NCI-H82 treated with DMSO at 0.1 percent for 48 hours (cell line): Measurements from ENCODE around the gene RTN4IP1.

Source experiments
- DNase-seq: peaks from one replicate; lab custom pipeline; 2025; ENCODE audit not compliant: unreplicated experiment; lab: John Stamatoyannopoulos, UW

Gene RTN4IP1

GRCh38 chr6:106629103-106629858 lies at the start of gene RTN4IP1, which contains the start of gene QRSL1:
Gene RTN4IP1, minus strand, starts transcription at chr6:106629498. Its CDS starts 477 bp downstream, at chr6:106629021.
Gene QRSL1, plus strand, starts transcription at chr6:106629578. Its CDS starts 104 bp downstream, at chr6:106629682.
- peak; percentile 80 for DNase-seq

GRCh38 chr6:106677282-106677681 lies 48.0 kb upstream of the RTN4IP1 start:
- DNase-seq: no peak

- no peak for DNase-seq
These were observed 45.4 kb upstream of the RTN4IP1 start for GRCh38 chr6:106674541-106675229.

GRCh38 chr6:106671651-106672050 lies 42.4 kb upstream of the RTN4IP1 start:
- DNase-seq: no peak

- DNase-seq: no peak
These were observed 40.9 kb upstream of the RTN4IP1 start for GRCh38 chr6:106670236-106670635.

GRCh38 chr6:106667022-106667402 lies 37.7 kb upstream of the RTN4IP1 start:
- no peak for DNase-seq

- no peak for DNase-seq
These were observed 37.2 kb upstream of the RTN4IP1 start for GRCh38 chr6:106666282-106667021.

- no peak for DNase-seq
These were observed 33.2 kb upstream of the RTN4IP1 start for GRCh38 chr6:106662458-106662857.

- no peak for DNase-seq
These were observed 30.6 kb upstream of the RTN4IP1 start for GRCh38 chr6:106659859-106660258.

GRCh38 chr6:106658469-106658868 lies 29.2 kb upstream of the RTN4IP1 start:
- no peak for DNase-seq

- no peak for DNase-seq
These were observed 19.5 kb upstream of the RTN4IP1 start for GRCh38 chr6:106648651-106649308.

GRCh38 chr6:106643061-106643460 lies 13.8 kb upstream of the RTN4IP1 start:
- no peak for DNase-seq

- no peak for DNase-seq
These were observed 13.2 kb upstream of the RTN4IP1 start for GRCh38 chr6:106642476-106642875.

- no peak for DNase-seq
These were observed 10.5 kb upstream of the RTN4IP1 start for GRCh38 chr6:106639812-106640211.

GRCh38 chr6:106637717-106638341 lies 8.5 kb upstream of the RTN4IP1 start:
- DNase-seq: no peak

GRCh38 chr6:106637051-106637716 lies 7.9 kb upstream of the RTN4IP1 start:
- no peak for DNase-seq

GRCh38 chr6:106634565-106634964 lies 5.3 kb upstream of the RTN4IP1 start:
- DNase-seq: no peak

- DNase-seq: no peak
These were observed 2.0 kb upstream of the RTN4IP1 start for GRCh38 chr6:106631346-106631745.

GRCh38 chr6:106630366-106630765 lies 1.1 kb upstream of the RTN4IP1 start:
- no peak for DNase-seq

GRCh38 chr6:106629859-106630163 lies 513 bp upstream of the RTN4IP1 start:
- DNase-seq: no peak
